ENCODE results near the gene MACROD1. TPM values are rescaled to one million over a fixed set of nuclear protein-coding genes. Genes with fewer than 3 reads are reported as not detected.

Gene MACROD1
- total and polyA plus RNA-seq, 2 donors (not counting 1 experiment from before 2014, with no cell fraction given), result 2.7 to 8.6 TPM

DNA sequence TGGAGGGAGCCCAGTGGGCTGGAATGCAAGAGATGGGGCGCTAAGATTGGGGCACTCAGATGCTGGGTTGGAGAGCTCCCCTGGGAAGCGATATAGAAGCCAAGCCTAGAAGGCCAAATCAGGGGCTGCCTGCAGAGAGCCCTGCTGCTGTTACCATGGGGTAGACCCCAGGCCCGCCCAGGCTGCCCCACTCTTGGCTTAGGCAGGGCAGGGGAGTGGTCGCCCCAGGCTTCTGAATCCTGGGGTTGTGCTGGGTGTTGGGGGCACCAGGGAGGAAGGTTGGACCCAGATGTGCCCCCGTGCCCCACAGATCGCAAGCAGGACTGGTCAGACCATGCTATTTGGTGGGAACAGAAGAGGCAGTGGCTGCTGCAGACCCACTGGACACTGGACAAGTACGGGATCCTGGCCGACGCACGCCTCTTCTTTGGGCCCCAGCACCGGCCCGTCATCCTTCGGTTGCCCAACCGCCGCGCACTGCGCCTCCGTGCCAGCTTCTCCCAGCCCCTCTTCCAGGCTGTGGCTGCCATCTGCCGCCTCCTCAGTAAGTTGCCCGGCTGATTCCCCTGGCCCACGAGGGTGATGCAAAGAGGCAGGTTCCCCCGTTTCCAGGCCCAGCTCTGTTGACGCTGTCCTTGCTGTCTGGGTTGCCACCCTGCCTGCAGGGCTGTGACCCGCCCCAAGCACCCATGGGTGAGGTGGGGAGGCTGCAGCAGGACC is 44.5 kb upstream of the MACROD1 start:
- Histone ChIP-seq H3K9ac (ENCODE audit: low read length) (no peak overlapping the region), H3K27me3 (replicated peaks in 1 of 4; ENCODE audit: control extremely low read depth in 1 of 4, control insufficient read depth in 3 of 4, insufficient read depth in 4 of 4, low read length in 3 of 4) (no peaks in the 10 kb centered on the region), H3K9me3 (ENCODE audit: control extremely low read depth in 1 of 3, control insufficient read depth in 2 of 3, insufficient read depth in 1 of 3, low read length in 2 of 3) (no peaks in the 10 kb centered on the region), H3K36me3 (replicated peaks in 1 of 2; ENCODE audit: control extremely low read depth in 1 of 2, control insufficient read depth in 1 of 2, extremely low read depth in 1 of 2, insufficient read depth in 2 of 2, low read length in 1 of 2) (peaks cover 0 to 34% of the 10 kb centered on the region in 2 experiments), H3K4me2 (replicated peaks; ENCODE audit: low read depth, low read length, poor library complexity, severe bottlenecking) (no peak overlapping the region), H3K27ac (ENCODE audit: low read length in 2 of 2) (no peak overlapping the region), H3K4me1 (ENCODE audit: control insufficient read depth in 2 of 2, insufficient read depth in 2 of 2, low read length in 2 of 2) (peaks cover 23 to 55% of the 10 kb centered on the region in 2 donors), H3K4me3 (ENCODE audit: control extremely low read depth in 1 of 5, extremely low read depth in 1 of 5, insufficient read depth in 1 of 5, low read depth in 2 of 5, low read length in 4 of 5) (no peak overlapping the region), H3K79me2 (ENCODE audit: control insufficient read depth, insufficient read depth, low read length) (peaks cover 34% of the 10 kb centered on the region), H4K20me1 (ENCODE audit: control insufficient read depth, insufficient read depth, low read length, poor library complexity, severe bottlenecking) (peaks cover 37% of the 10 kb centered on the region), H2AFZ (ENCODE audit: insufficient read depth, low read depth, low read length, poor library complexity, severe bottlenecking) (no peak overlapping the region)
- ChIA-PET CTCF (interaction anchor here (7.2 kb wide), 1 partner anchor 15 kb away, joined by 70 read pairs; the partner anchor contains the start of genes NUDT22 and TRPT1), POLR2A (interaction anchor here (1.7 kb wide), 1 partner anchor 15 kb away, joined by 4 read pairs; no protein-coding TSS in a partner anchor)
- no peaks in the 10 kb centered on the region for H3K27me3 Mint-ChIP-seq
- no peaks in the 10 kb centered on the region for H3K9me3 Mint-ChIP-seq (ENCODE audit: insufficient read depth)
- H3K27ac Mint-ChIP-seq, result peak overlapping the region; percentile 56
- H3K4me3 Mint-ChIP-seq, result no peak overlapping the region
- intact Hi-C loops (cut with micrococcal nuclease), result no loop called here
- no peak for DNase-seq
- ATAC-seq (ENCODE audit: low read depth), result no peak
- peaks cover 60% of the 10 kb centered on the region for H3K4me1 Mint-ChIP-seq
- WGBS (ENCODE audit: insufficient coverage), result 96% methylated on average over 24 of the region's 24 CpGs
- no peak for TF ChIP-seq EZH2 (IDR thresholded peaks at IDR 0.05; ENCODE audit: borderline replicate concordance, insufficient read depth, low read depth, low read length, poor library complexity, severe bottlenecking)
- TF ChIP-seq, protein P1, sequence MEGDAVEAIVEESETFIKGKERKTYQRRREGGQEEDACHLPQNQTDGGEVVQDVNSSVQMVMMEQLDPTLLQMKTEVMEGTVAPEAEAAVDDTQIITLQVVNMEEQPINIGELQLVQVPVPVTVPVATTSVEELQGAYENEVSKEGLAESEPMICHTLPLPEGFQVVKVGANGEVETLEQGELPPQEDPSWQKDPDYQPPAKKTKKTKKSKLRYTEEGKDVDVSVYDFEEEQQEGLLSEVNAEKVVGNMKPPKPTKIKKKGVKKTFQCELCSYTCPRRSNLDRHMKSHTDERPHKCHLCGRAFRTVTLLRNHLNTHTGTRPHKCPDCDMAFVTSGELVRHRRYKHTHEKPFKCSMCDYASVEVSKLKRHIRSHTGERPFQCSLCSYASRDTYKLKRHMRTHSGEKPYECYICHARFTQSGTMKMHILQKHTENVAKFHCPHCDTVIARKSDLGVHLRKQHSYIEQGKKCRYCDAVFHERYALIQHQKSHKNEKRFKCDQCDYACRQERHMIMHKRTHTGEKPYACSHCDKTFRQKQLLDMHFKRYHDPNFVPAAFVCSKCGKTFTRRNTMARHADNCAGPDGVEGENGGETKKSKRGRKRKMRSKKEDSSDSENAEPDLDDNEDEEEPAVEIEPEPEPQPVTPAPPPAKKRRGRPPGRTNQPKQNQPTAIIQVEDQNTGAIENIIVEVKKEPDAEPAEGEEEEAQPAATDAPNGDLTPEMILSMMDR (IDR thresholded peaks at IDR 0.05), result no peak

DNA sequence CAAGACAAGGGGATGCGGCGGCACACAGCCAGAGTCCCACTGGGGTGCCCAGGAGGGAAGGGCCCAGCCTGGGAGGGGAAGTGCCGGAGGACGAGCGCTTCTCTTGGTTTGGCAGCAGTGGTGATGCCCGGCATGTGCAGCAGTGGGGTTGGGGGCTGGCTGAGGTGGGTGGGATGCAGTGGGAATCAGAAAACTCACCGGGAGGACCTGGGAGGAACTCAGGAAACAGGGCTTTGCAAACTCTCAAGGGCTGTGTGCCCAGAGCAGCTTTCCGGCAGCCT is 43.6 kb upstream of the MACROD1 start:
- H3K4me2 ChIP-seq (replicated peaks; ENCODE audit: low read depth, low read length, poor library complexity, severe bottlenecking), result no peak overlapping the region
- CTCF ChIA-PET, result interaction anchor here (7.2 kb wide), 1 partner anchor 16 kb away, joined by 70 read pairs; the partner anchor contains the start of genes NUDT22 and TRPT1
- TF ChIP-seq, protein P1 (IDR thresholded peaks at IDR 0.05), result no peak
- TF ChIP-seq EZH2 (IDR thresholded peaks at IDR 0.05; ENCODE audit: borderline replicate concordance, insufficient read depth, low read depth, low read length, poor library complexity, severe bottlenecking), result no peak
- peaks cover 0 to 29% of the 10 kb centered on the region in 2 experiments for H3K36me3 ChIP-seq (replicated peaks in 1 of 2; ENCODE audit: control extremely low read depth in 1 of 2, control insufficient read depth in 1 of 2, extremely low read depth in 1 of 2, insufficient read depth in 2 of 2, low read length in 1 of 2)
- H3K4me3 Mint-ChIP-seq, result peak overlapping the region; percentile 23
- H3K4me3 ChIP-seq (ENCODE audit: control extremely low read depth in 1 of 5, extremely low read depth in 1 of 5, insufficient read depth in 1 of 5, low read depth in 2 of 5, low read length in 4 of 5), result no peak overlapping the region
- no peak overlapping the region for H2AFZ ChIP-seq (ENCODE audit: insufficient read depth, low read depth, low read length, poor library complexity, severe bottlenecking)
- POLR2A ChIA-PET, result no interaction called here
- intact Hi-C loops (cut with micrococcal nuclease), result loop anchor here (10.0 kb wide), 1 partner anchor 445 kb away; no protein-coding TSS in a partner anchor
- H3K9me3 ChIP-seq (ENCODE audit: control extremely low read depth in 1 of 3, control insufficient read depth in 2 of 3, insufficient read depth in 1 of 3, low read length in 2 of 3), result no peaks in the 10 kb centered on the region
- peak overlapping the region; percentile 56 for H3K27ac Mint-ChIP-seq
- H3K9ac ChIP-seq (ENCODE audit: low read length), result no peak overlapping the region
- no peak for ATAC-seq (ENCODE audit: low read depth)
- peaks cover 29 to 56% of the 10 kb centered on the region in 2 donors for H3K4me1 ChIP-seq (ENCODE audit: control insufficient read depth in 2 of 2, insufficient read depth in 2 of 2, low read length in 2 of 2)
- no peaks in the 10 kb centered on the region for H3K27me3 ChIP-seq (replicated peaks in 1 of 4; ENCODE audit: control extremely low read depth in 1 of 4, control insufficient read depth in 3 of 4, insufficient read depth in 4 of 4, low read length in 3 of 4)
- peaks cover 37% of the 10 kb centered on the region for H4K20me1 ChIP-seq (ENCODE audit: control insufficient read depth, insufficient read depth, low read length, poor library complexity, severe bottlenecking)
- H3K27me3 Mint-ChIP-seq, result no peaks in the 10 kb centered on the region
- H3K4me1 Mint-ChIP-seq, result peaks cover 58% of the 10 kb centered on the region
- no peaks in the 10 kb centered on the region for H3K9me3 Mint-ChIP-seq (ENCODE audit: insufficient read depth)
- DNase-seq, result no peak
- 89% methylated on average over 8 of the region's 8 CpGs for WGBS (ENCODE audit: insufficient coverage)
- peak overlapping the region in 1 of 2 donors; percentile 90 for H3K27ac ChIP-seq (ENCODE audit: low read length in 2 of 2)
- peaks cover 37% of the 10 kb centered on the region for H3K79me2 ChIP-seq (ENCODE audit: control insufficient read depth, insufficient read depth, low read length)

Measured in B cell (primary cell).